Vagina (tissue), 2 donors: Measurements from ENCODE around the gene CRNKL1.

Source experiments
- CTCF ChIP-seq, 3 experiments: fragments of 450-650 bp in 2 of 3; fragments of 200-600 bp in 1 of 3; sonication (generic) in 1 of 3; IDR thresholded peaks; one replicate each; pipeline ENCODE4 v1.5.1; 2017 to 2019; ENCODE audit warnings: antibody characterized with exemption in 3 of 3, mild to moderate bottlenecking in 2 of 3, moderate library complexity in 2 of 3
- POLR2A ChIP-seq, 2 donors: fragments of 450-650 bp; IDR thresholded peaks; one replicate each; pipeline ENCODE4 v1.6.1; 2017; ENCODE audit warnings: antibody characterized with exemption in 2 of 2, mild to moderate bottlenecking in 2 of 2, moderate library complexity in 2 of 2

DNA sequence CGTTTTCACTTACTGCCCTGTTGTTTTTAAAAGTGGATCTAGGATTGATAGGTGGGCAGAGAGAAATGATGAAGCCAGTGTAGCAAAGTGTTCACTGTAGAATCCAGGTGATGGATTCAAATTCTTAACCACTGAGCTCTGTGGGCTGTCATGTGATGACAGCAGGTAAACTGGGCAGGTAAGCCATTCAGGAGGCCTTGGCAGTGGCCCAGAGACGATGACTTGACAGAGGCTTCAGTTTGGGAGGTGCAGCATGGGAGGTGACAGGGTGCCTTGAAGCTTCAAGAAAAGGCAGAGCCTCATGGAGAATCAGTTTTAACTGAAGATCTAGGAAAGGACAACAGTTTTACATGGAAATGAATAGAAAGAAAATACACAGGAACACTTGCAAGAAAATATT lies 33.1 kb downstream of the CRNKL1 start:
- TF ChIP-seq CTCF (IDR thresholded peaks at IDR 0.05) (no peak), POLR2A (IDR thresholded peaks at IDR 0.05) (no peak)
